Measurements from ENCODE around the gene RARRES1. TPM values are rescaled to one million over a fixed set of nuclear protein-coding genes. Genes with fewer than 3 reads are reported as not detected.

RARRES1 gene
- total RNA-seq, 1 experiment from 2014 or later: 0.35 TPM

DNA sequence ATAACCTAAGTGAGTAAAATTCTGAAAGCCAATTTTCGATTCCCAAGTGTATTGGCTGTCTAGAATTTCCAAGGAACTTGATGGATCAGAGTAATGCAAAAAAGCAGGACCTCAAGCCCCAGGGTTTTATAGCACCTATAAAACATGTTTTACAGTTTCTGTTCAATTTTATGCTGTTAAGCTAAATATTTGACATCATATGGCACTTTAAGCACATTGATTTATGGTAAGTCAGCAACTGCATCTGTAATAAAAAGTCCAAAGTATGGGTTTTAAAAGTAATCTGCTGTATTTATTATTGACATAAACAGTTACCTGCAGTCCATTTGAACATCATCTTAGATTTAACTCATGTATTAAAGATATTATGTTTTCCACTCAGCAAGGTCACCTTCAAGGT, 49.6 kb upstream of the RARRES1 start:
- no peak for TF ChIP-seq IRF2 (CRISPR knock-in tag; IDR thresholded peaks at IDR 0.05; ENCODE audit: borderline replicate concordance, low read depth)
- TF ChIP-seq, protein P1, sequence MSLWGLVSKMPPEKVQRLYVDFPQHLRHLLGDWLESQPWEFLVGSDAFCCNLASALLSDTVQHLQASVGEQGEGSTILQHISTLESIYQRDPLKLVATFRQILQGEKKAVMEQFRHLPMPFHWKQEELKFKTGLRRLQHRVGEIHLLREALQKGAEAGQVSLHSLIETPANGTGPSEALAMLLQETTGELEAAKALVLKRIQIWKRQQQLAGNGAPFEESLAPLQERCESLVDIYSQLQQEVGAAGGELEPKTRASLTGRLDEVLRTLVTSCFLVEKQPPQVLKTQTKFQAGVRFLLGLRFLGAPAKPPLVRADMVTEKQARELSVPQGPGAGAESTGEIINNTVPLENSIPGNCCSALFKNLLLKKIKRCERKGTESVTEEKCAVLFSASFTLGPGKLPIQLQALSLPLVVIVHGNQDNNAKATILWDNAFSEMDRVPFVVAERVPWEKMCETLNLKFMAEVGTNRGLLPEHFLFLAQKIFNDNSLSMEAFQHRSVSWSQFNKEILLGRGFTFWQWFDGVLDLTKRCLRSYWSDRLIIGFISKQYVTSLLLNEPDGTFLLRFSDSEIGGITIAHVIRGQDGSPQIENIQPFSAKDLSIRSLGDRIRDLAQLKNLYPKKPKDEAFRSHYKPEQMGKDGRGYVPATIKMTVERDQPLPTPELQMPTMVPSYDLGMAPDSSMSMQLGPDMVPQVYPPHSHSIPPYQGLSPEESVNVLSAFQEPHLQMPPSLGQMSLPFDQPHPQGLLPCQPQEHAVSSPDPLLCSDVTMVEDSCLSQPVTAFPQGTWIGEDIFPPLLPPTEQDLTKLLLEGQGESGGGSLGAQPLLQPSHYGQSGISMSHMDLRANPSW (CRISPR knock-in tag; conservative IDR thresholded peaks at IDR 0.05; ENCODE audit: low read depth): no peak
- no peak for TF ChIP-seq TEAD4 (CRISPR knock-in tag; IDR thresholded peaks at IDR 0.05)
- no peak for TF ChIP-seq TCF7 (CRISPR knock-in tag; IDR thresholded peaks at IDR 0.05; ENCODE audit: low read depth)
- TF ChIP-seq, protein P2, sequence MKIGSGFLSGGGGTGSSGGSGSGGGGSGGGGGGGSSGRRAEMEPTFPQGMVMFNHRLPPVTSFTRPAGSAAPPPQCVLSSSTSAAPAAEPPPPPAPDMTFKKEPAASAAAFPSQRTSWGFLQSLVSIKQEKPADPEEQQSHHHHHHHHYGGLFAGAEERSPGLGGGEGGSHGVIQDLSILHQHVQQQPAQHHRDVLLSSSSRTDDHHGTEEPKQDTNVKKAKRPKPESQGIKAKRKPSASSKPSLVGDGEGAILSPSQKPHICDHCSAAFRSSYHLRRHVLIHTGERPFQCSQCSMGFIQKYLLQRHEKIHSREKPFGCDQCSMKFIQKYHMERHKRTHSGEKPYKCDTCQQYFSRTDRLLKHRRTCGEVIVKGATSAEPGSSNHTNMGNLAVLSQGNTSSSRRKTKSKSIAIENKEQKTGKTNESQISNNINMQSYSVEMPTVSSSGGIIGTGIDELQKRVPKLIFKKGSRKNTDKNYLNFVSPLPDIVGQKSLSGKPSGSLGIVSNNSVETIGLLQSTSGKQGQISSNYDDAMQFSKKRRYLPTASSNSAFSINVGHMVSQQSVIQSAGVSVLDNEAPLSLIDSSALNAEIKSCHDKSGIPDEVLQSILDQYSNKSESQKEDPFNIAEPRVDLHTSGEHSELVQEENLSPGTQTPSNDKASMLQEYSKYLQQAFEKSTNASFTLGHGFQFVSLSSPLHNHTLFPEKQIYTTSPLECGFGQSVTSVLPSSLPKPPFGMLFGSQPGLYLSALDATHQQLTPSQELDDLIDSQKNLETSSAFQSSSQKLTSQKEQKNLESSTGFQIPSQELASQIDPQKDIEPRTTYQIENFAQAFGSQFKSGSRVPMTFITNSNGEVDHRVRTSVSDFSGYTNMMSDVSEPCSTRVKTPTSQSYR (CRISPR knock-in tag; IDR thresholded peaks at IDR 0.05): no peak
- no peak for TF ChIP-seq HMGA2 (CRISPR knock-in tag; IDR thresholded peaks at IDR 0.05)
- TF ChIP-seq, protein P3, sequence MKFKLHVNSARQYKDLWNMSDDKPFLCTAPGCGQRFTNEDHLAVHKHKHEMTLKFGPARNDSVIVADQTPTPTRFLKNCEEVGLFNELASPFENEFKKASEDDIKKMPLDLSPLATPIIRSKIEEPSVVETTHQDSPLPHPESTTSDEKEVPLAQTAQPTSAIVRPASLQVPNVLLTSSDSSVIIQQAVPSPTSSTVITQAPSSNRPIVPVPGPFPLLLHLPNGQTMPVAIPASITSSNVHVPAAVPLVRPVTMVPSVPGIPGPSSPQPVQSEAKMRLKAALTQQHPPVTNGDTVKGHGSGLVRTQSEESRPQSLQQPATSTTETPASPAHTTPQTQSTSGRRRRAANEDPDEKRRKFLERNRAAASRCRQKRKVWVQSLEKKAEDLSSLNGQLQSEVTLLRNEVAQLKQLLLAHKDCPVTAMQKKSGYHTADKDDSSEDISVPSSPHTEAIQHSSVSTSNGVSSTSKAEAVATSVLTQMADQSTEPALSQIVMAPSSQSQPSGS (CRISPR knock-in tag; IDR thresholded peaks at IDR 0.05; ENCODE audit: borderline replicate concordance, low read depth): no peak
- TF ChIP-seq, protein P4, sequence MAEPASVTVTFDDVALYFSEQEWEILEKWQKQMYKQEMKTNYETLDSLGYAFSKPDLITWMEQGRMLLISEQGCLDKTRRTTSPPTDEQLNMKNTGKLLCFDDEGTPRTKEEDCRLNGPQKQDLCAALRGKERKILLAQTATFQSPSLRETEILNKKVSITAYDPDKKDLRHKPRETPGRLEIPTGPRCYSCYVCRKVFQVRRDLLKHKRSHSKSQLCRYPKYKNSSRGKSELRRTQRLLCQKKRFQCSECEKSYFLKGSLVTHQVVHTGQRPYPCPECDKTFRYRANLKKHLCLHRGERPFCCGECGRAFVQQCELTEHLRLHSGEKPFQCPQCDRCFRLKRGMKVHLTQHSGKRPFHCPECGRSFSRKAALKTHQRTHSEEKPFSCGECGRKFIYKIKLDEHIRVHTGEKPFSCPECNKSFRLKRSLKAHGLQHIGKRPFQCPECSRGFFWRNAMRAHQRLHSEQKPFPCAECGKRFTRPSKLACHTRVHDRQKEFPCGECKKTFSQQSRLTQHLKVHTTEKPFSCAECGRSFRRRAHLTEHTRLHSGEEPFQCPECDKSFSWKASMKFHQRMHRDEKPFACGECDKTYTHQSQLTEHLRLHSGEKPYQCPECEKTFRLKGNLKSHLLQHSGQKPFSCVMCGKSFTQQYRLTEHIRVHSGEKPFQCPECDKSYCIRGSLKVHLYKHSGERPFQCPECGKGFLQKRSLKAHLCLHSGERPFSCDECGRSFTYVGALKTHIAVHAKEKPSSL (CRISPR knock-in tag; conservative IDR thresholded peaks at IDR 0.05): no peak
- TF ChIP-seq ZBTB21 (CRISPR knock-in tag; IDR thresholded peaks at IDR 0.05; ENCODE audit: borderline replicate concordance): no peak
- no peak for TF ChIP-seq ZNF317 (CRISPR knock-in tag; IDR thresholded peaks at IDR 0.05; ENCODE audit: borderline replicate concordance, low read depth)
- TF ChIP-seq, protein P5, sequence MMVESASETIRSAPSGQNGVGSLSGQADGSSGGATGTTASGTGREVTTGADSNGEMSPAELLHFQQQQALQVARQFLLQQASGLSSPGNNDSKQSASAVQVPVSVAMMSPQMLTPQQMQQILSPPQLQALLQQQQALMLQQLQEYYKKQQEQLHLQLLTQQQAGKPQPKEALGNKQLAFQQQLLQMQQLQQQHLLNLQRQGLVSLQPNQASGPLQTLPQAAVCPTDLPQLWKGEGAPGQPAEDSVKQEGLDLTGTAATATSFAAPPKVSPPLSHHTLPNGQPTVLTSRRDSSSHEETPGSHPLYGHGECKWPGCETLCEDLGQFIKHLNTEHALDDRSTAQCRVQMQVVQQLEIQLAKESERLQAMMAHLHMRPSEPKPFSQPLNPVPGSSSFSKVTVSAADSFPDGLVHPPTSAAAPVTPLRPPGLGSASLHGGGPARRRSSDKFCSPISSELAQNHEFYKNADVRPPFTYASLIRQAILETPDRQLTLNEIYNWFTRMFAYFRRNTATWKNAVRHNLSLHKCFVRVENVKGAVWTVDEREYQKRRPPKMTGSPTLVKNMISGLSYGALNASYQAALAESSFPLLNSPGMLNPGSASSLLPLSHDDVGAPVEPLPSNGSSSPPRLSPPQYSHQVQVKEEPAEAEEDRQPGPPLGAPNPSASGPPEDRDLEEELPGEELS (CRISPR knock-in tag; IDR thresholded peaks at IDR 0.05): no peak
- TF ChIP-seq, protein P6, sequence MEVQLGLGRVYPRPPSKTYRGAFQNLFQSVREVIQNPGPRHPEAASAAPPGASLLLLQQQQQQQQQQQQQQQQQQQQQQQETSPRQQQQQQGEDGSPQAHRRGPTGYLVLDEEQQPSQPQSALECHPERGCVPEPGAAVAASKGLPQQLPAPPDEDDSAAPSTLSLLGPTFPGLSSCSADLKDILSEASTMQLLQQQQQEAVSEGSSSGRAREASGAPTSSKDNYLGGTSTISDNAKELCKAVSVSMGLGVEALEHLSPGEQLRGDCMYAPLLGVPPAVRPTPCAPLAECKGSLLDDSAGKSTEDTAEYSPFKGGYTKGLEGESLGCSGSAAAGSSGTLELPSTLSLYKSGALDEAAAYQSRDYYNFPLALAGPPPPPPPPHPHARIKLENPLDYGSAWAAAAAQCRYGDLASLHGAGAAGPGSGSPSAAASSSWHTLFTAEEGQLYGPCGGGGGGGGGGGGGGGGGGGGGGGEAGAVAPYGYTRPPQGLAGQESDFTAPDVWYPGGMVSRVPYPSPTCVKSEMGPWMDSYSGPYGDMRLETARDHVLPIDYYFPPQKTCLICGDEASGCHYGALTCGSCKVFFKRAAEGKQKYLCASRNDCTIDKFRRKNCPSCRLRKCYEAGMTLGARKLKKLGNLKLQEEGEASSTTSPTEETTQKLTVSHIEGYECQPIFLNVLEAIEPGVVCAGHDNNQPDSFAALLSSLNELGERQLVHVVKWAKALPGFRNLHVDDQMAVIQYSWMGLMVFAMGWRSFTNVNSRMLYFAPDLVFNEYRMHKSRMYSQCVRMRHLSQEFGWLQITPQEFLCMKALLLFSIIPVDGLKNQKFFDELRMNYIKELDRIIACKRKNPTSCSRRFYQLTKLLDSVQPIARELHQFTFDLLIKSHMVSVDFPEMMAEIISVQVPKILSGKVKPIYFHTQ (CRISPR knock-in tag; IDR thresholded peaks at IDR 0.05): no peak
- no peak for TF ChIP-seq ATF1 (CRISPR knock-in tag; IDR thresholded peaks at IDR 0.05)
- TF ChIP-seq, protein P7, sequence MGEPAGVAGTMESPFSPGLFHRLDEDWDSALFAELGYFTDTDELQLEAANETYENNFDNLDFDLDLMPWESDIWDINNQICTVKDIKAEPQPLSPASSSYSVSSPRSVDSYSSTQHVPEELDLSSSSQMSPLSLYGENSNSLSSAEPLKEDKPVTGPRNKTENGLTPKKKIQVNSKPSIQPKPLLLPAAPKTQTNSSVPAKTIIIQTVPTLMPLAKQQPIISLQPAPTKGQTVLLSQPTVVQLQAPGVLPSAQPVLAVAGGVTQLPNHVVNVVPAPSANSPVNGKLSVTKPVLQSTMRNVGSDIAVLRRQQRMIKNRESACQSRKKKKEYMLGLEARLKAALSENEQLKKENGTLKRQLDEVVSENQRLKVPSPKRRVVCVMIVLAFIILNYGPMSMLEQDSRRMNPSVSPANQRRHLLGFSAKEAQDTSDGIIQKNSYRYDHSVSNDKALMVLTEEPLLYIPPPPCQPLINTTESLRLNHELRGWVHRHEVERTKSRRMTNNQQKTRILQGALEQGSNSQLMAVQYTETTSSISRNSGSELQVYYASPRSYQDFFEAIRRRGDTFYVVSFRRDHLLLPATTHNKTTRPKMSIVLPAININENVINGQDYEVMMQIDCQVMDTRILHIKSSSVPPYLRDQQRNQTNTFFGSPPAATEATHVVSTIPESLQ (CRISPR knock-in tag; IDR thresholded peaks at IDR 0.05): no peak
- TF ChIP-seq CBFB (CRISPR knock-in tag; IDR thresholded peaks at IDR 0.05; ENCODE audit: low read depth): no peak
- no peak for TF ChIP-seq FOXK1 (CRISPR knock-in tag; IDR thresholded peaks at IDR 0.05)
- no peak for TF ChIP-seq TP53 (CRISPR knock-in tag; IDR thresholded peaks at IDR 0.05)
- TF ChIP-seq ZNF219 (CRISPR knock-in tag; IDR thresholded peaks at IDR 0.05; ENCODE audit: borderline replicate concordance): no peak
- CTCF ChIA-PET: no interaction called here
- no peaks in the 10 kb centered on the region for H3K36me3 Mint-ChIP-seq
- H3K9me3 Mint-ChIP-seq: no peaks in the 10 kb centered on the region
- POLR2A ChIA-PET: no interaction called here
- H3K4me3 Mint-ChIP-seq: no peak overlapping the region
- no peaks in the 10 kb centered on the region for H3K27me3 Mint-ChIP-seq (ENCODE audit: low read depth)
- ATAC-seq (no peak), DNase-seq (ENCODE audit: low spot score) (no peak)
- H3K27ac Mint-ChIP-seq: no peak overlapping the region
- H3K4me1 Mint-ChIP-seq: no peaks in the 10 kb centered on the region
